Activated CD4-positive, alpha-beta memory T cell treated with anti-CD3 and anti-CD28 coated beads for 36 hours (primary cell): Measurements from ENCODE around the gene RALGDS. TPM values are rescaled to one million over a fixed set of nuclear protein-coding genes. Genes with fewer than 3 reads are reported as not detected.

Experiments used
- CTCF ChIA-PET: fragments of 350-600 bp; sonication (Branson Sonifier 250); formaldehyde crosslinking; loops from one replicate; lab custom pipeline; 2021; ENCODE audit warnings: antibody characterized with exemption, inconsistent platforms; lab: Charles Lee
- POLR2A ChIA-PET: fragments of 350-600 bp; sonication (Branson Sonifier 250); formaldehyde crosslinking; loops from one replicate; lab custom pipeline; 2021; ENCODE audit warnings: antibody characterized with exemption; lab: Charles Lee
- DNase-seq: peaks from one replicate; pipeline ENCODE4 v3.0.0-alpha.2; 2020
- H3K27ac Mint-ChIP-seq: one replicate; pipeline ENCODE4 v1.8.0; 2021; ENCODE audit warnings: mixed read lengths
- H3K27me3 Mint-ChIP-seq: one replicate; pipeline ENCODE4 v1.8.0; 2021; ENCODE audit warnings: mixed read lengths
- H3K36me3 Mint-ChIP-seq: one replicate; pipeline ENCODE4 v1.8.0; 2021; ENCODE audit warnings: mixed read lengths
- H3K4me1 Mint-ChIP-seq: one replicate; pipeline ENCODE4 v1.8.0; 2021; ENCODE audit warnings: low read depth, mixed read lengths
- H3K4me3 Mint-ChIP-seq: one replicate; pipeline ENCODE4 v1.8.0; 2021; ENCODE audit warnings: mild to moderate bottlenecking, mixed read lengths
- H3K9me3 Mint-ChIP-seq: one replicate; pipeline ENCODE4 v1.8.0; 2021; ENCODE audit warnings: mixed read lengths
- intact Hi-C: fragments of 100-400 bp; cut with micrococcal nuclease; formaldehyde crosslinking; loops from one replicate; pipeline ENCODE4 v1.15.1; 2023
- total RNA-seq, 2 experiments: library from RNA; stranded (reverse); gene quantifications; one replicate each; pipeline ENCODE4 v1.2.3, GENCODE V29; 2021

RALGDS gene
- total RNA-seq, 2 experiments from 2014 or later: 65.4 TPM

GRCh38 chr9:133117271-133118178 is 3.5 kb downstream of the RALGDS start:
- ChIA-PET CTCF (interaction anchor here (0.8 to 26.8 kb wide), 4 partner anchors 14 to 95 kb away, joined by 3 to 552 read pairs (median 5); no protein-coding TSS in a partner anchor), POLR2A (interaction anchor here (1.0 to 4.6 kb wide), 4 partner anchors 16 to 32 kb away, joined by 3 to 27 read pairs (median 4); no protein-coding TSS in a partner anchor)
- Mint-ChIP-seq H3K36me3 (peaks cover 2% of the 10 kb centered on the region), H3K27me3 (no peaks in the 10 kb centered on the region), H3K9me3 (no peaks in the 10 kb centered on the region), H3K4me3 (no peak overlapping the region), H3K27ac (peak overlapping the region; percentile 33), H3K4me1 (peaks cover 76% of the 10 kb centered on the region)
- DNase-seq: no peak
- intact Hi-C loops: no loop called here

- intact Hi-C loops: no loop called here
- DNase-seq: no peak
- ChIA-PET CTCF (interaction anchor here (1.0 to 26.8 kb wide), 8 partner anchors 13 to 95 kb away, joined by 3 to 552 read pairs (median 4); no protein-coding TSS in a partner anchor), POLR2A (interaction anchor here (0.9 to 4.6 kb wide), 6 partner anchors 17 to 86 kb away, joined by 4 to 27 read pairs (median 4); partner anchors contain the start of gene GTF3C5)
- peaks cover 3% of the 10 kb centered on the region for H3K36me3 Mint-ChIP-seq
- H3K4me1 Mint-ChIP-seq: peaks cover 72% of the 10 kb centered on the region
- H3K4me3 Mint-ChIP-seq: no peak overlapping the region
- H3K27me3 Mint-ChIP-seq: no peaks in the 10 kb centered on the region
- no peaks in the 10 kb centered on the region for H3K9me3 Mint-ChIP-seq
- H3K27ac Mint-ChIP-seq: peak overlapping the region; percentile 91
These were observed 4.5 kb downstream of the RALGDS start for GRCh38 chr9:133116346-133117231.

GRCh38 chr9:133115604-133116345 is 5.3 kb downstream of the RALGDS start:
- POLR2A ChIA-PET: interaction anchor here (0.6 to 4.6 kb wide), 8 partner anchors 10 to 255 kb away, joined by 3 to 27 read pairs (median 4); partner anchors contain the start of gene GTF3C5
- no peaks in the 10 kb centered on the region for H3K9me3 Mint-ChIP-seq
- peak overlapping the region; percentile 91 for H3K27ac Mint-ChIP-seq
- intact Hi-C loops: loop anchor here (1.0 kb wide), 2 partner anchors 20 to 32 kb away; no protein-coding TSS in a partner anchor
- peaks cover 4% of the 10 kb centered on the region for H3K36me3 Mint-ChIP-seq
- no peaks in the 10 kb centered on the region for H3K27me3 Mint-ChIP-seq
- peak; percentile 89 for DNase-seq
- peaks cover 68% of the 10 kb centered on the region for H3K4me1 Mint-ChIP-seq
- H3K4me3 Mint-ChIP-seq: peak overlapping the region; percentile 56
- CTCF ChIA-PET: interaction anchor here (0.6 to 26.8 kb wide), 7 partner anchors 12 to 91 kb away, joined by 3 to 552 read pairs (median 3); no protein-coding TSS in a partner anchor

- no peak for DNase-seq
- Mint-ChIP-seq H3K27me3 (no peaks in the 10 kb centered on the region), H3K36me3 (peaks cover 8% of the 10 kb centered on the region), H3K27ac (peak overlapping the region; percentile 91), H3K4me1 (peaks cover 72% of the 10 kb centered on the region), H3K4me3 (peak overlapping the region; percentile 56), H3K9me3 (no peaks in the 10 kb centered on the region)
- POLR2A ChIA-PET: interaction anchor here (0.9 to 4.6 kb wide), 8 partner anchors 9 to 255 kb away, joined by 3 to 27 read pairs (median 4); partner anchors contain the start of gene GTF3C5
- intact Hi-C loops: loop anchor here (1.0 kb wide), 2 partner anchors 20 to 32 kb away; no protein-coding TSS in a partner anchor
- CTCF ChIA-PET: interaction anchor here (0.6 to 26.8 kb wide), 10 partner anchors 11 to 93 kb away, joined by 3 to 552 read pairs (median 3); no protein-coding TSS in a partner anchor
These were observed 6.0 kb downstream of the RALGDS start for GRCh38 chr9:133114886-133115603.

- H3K9me3 Mint-ChIP-seq: no peaks in the 10 kb centered on the region
- ChIA-PET CTCF (interaction anchor here (0.9 to 26.8 kb wide), 5 partner anchors 11 to 92 kb away, joined by 3 to 552 read pairs (median 6); no protein-coding TSS in a partner anchor), POLR2A (interaction anchor here (0.9 to 1.8 kb wide), 4 partner anchors 9 to 83 kb away, joined by 3 to 5 read pairs (median 4); partner anchors contain the start of gene GTF3C5)
- H3K4me1 Mint-ChIP-seq: peaks cover 72% of the 10 kb centered on the region
- peak overlapping the region; percentile 72 for H3K27ac Mint-ChIP-seq
- intact Hi-C loops: no loop called here
- peaks cover 15% of the 10 kb centered on the region for H3K36me3 Mint-ChIP-seq
- H3K27me3 Mint-ChIP-seq: no peaks in the 10 kb centered on the region
- no peak for DNase-seq
- H3K4me3 Mint-ChIP-seq: no peak overlapping the region
These were observed 6.8 kb downstream of the RALGDS start for GRCh38 chr9:133113949-133114885.

- no peaks in the 10 kb centered on the region for H3K27me3 Mint-ChIP-seq
- no peak overlapping the region for H3K4me3 Mint-ChIP-seq
- H3K9me3 Mint-ChIP-seq: no peaks in the 10 kb centered on the region
- ChIA-PET CTCF (interaction anchor here (1.0 to 26.8 kb wide), 4 partner anchors 11 to 91 kb away, joined by 3 to 552 read pairs (median 14); no protein-coding TSS in a partner anchor), POLR2A (interaction anchor here (0.7 to 1.0 kb wide), 2 partner anchors 20 to 30 kb away, joined by 3 read pairs; no protein-coding TSS in a partner anchor)
- H3K4me1 Mint-ChIP-seq: peaks cover 65% of the 10 kb centered on the region
- peaks cover 16% of the 10 kb centered on the region for H3K36me3 Mint-ChIP-seq
- H3K27ac Mint-ChIP-seq: peak overlapping the region; percentile 72
- DNase-seq: peak; percentile 57
- intact Hi-C loops: no loop called here
These were observed 7.7 kb downstream of the RALGDS start for GRCh38 chr9:133113163-133113948.

GRCh38 chr9:133112663-133113026 is 8.4 kb downstream of the RALGDS start:
- Mint-ChIP-seq H3K4me3 (no peak overlapping the region), H3K4me1 (peaks cover 59% of the 10 kb centered on the region), H3K36me3 (peaks cover 23% of the 10 kb centered on the region), H3K27me3 (no peaks in the 10 kb centered on the region), H3K9me3 (no peaks in the 10 kb centered on the region), H3K27ac (peak overlapping the region; percentile 72)
- peak; percentile 64 for DNase-seq
- intact Hi-C loops: no loop called here
- ChIA-PET CTCF (interaction anchor here (3.6 to 26.8 kb wide), 3 partner anchors 10 to 90 kb away, joined by 12 to 552 read pairs (median 15); no protein-coding TSS in a partner anchor), POLR2A (interaction anchor here (1.0 kb wide), 1 partner anchor 21 kb away, joined by 3 read pairs; no protein-coding TSS in a partner anchor)

- Mint-ChIP-seq H3K9me3 (no peaks in the 10 kb centered on the region), H3K36me3 (peaks cover 24% of the 10 kb centered on the region), H3K27ac (peak overlapping the region; percentile 72), H3K4me3 (no peak overlapping the region), H3K27me3 (no peaks in the 10 kb centered on the region), H3K4me1 (peaks cover 53% of the 10 kb centered on the region)
- CTCF ChIA-PET: interaction anchor here (3.6 to 26.8 kb wide), 3 partner anchors 10 to 90 kb away, joined by 12 to 552 read pairs (median 15); no protein-coding TSS in a partner anchor
- intact Hi-C loops: no loop called here
- POLR2A ChIA-PET: no interaction called here
- no peak for DNase-seq
These were observed 9.0 kb downstream of the RALGDS start for GRCh38 chr9:133111808-133112662.
